T47D (cell line): ENCODE results near the gene LCNL1.

Experiments
- DNase-seq, 2 experiments: peaks; one replicate each; pipeline versions ENCODE4 v3.0.0 to v3.0.0-alpha.2; 2011 to 2012; ENCODE audit warnings: low read depth in 1 of 2, low spot score in 1 of 2
- JUND ChIP-seq: IDR thresholded peaks from 2 replicates; pipeline ENCODE4 v1.6.1; 2012; ENCODE audit warnings: low read depth
- in situ Hi-C: cut with HindIII; loops from 2 replicates; pipeline ENCODE4 v1.10.0; 2016; ENCODE audit warnings: low sequenced_read_pairs, low pct_unique_long_range_greater_than_20kb

LCNL1 gene

DNA sequence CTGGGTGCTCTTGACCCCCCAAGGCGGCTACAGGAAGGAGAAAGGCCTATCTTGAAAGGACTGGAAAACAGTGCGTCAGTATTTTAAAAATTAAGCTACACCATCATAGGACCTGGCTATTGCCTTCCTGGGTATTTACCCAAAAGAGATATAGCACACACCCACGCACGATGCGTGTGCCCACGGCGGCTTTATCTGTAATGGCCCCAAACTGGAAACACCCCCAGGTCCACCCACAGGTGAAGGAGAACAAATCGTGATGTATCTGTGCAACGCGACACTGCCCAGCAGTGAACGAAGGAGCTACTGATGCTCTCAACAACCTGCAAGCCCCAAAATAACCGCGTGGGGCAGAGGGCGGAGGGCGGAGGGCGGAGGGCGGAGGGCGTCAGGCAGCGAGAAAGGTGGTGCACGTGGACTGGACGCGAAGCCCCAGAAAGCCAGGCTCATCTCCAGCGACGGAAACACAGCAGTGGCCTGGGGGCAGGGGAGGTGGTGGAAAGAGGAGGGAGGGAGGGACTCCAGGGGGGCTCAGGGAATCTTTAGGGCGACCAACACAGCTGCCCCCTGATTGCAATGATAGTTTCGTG is 17.9 kb upstream of the LCNL1 start:
- in situ Hi-C loops: no loop called here
- no peak for TF ChIP-seq JUND

DNA sequence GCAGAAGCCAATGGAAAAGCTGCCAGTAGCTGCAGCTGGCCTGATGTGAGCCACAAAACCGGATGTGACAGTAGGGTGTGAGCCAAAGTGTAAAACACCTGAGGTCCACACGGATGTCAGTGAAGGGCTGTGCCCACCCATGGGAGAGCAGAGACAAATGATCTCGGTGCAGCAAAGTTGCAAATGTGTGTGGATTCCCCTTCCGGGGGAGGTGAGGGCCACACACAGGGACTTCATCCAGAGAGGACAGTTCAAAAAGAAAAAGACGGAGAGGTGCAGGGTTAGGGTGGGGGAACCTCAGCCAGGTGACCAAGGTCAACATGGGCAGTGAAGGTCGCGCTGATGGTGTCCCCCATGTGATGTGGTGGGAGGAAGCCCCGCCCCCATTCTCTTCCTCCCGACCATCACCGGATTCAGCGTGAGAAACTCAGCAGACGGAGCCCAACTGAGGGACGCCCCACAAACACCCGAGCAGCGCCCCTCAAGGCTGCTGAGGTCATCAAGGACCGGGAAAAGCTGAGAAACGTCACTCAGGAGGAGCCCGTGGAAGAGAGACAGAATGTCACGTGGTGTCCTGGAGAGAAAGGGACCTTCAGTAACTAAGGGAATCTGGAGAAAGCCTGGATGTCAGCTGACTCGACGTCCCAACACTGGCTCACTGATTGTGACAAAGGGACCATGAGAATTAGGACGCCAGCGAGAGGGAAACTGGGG is 16.9 kb upstream of the LCNL1 start:
- no peak for TF ChIP-seq JUND
- DNase-seq: no peak
- in situ Hi-C loops: no loop called here

More for the DNA sequence above, 17.9 kb upstream of the LCNL1 start:
- no peak for DNase-seq

- no peak for DNase-seq
- in situ Hi-C loops: no loop called here
- TF ChIP-seq JUND: no peak
Measured at GRCh38 chr9:136968333-136969127, 14.3 kb upstream of the LCNL1 start.

DNA sequence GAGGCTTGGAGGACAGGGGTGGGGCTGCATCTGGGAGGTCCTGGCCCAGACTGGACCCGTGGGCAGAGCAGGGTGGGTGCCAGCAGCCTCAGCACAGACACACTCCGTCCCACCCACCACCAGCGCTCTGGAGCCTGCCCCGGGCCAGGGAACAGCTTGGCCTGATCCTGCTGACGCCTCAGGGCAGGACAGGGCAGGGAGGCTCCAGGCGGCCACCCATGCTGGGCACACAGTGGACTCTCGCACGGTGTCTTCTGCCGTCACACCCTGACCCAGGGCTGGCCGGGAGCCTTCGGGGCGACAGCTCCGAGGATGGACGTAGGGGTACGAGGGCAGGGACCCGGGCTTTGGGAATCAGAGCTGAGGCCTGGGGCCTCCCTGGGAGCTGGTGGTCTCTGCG is 13.6 kb upstream of the LCNL1 start:
- no peak for DNase-seq
- in situ Hi-C loops: no loop called here
- no peak for TF ChIP-seq JUND

DNA sequence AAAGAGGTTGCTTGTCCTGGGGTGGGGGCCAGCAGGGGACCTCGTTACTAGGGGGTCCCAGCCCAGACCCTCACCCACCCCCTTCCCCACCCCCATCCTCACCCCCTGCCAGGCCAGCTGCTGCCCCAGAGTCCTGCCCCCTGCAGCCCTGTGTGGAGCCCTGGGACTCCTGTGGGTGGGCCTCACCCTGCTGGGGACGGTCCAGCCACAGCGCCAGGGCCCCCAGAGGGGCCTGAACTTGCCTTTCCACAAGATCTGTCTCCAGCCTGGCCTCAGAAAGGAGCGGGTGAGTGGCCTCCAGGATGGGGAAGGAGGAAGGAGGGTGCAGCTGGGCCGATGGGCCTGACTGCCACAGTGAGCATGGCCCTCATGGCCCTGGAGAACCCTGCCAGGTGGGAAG is 13.0 kb upstream of the LCNL1 start:
- no peak for TF ChIP-seq JUND
- DNase-seq: no peak
- in situ Hi-C loops: no loop called here

DNA sequence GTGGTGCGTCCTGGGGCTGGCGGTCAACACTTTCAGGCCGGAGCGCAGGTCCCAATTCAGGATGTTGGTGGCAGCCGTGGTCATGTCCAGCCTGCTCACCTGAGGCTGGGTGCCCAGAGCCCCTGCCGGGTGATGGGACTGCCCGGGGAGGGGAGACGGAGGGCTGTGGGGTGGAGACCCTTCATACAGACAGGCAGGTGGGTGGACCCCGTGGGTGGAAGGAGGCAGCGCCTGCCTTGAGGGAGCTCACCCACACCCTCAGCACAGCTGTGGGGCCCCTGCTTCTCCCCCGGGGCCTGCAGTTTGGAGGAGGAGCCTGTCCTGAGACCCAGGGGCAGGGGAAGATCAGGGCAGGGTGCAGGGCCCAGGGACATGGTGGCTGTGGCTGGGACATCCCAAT is 12.4 kb upstream of the LCNL1 start:
- DNase-seq: no peak
- TF ChIP-seq JUND: no peak
- in situ Hi-C loops: no loop called here

DNA sequence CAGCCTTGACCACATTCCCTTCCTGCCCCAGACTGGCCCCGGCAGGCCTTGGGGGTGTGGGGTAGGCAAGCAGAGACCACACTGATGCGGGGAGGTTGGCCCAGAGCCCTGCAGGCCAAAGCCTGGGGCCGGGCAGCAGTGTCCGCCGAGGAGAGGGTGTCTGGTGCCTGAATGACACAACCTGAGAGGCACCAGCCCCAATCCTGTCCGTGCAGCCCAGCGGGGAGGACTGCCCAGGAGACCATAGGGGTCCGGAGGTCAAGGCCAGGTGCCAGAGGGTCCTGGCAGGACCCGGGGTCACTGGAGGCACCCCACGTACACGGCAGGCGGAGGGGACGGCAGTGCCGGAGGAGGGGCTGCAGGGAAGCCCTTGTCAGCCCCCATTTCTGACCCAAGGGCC is 11.0 kb upstream of the LCNL1 start:
- in situ Hi-C loops: no loop called here
- DNase-seq: peak in 1 of 2 experiments; percentile 71
- TF ChIP-seq JUND: no peak

GRCh38 chr9:136972335-136972734 is 10.5 kb upstream of the LCNL1 start:
- no peak for DNase-seq
- TF ChIP-seq JUND: no peak
- in situ Hi-C loops: no loop called here

DNA sequence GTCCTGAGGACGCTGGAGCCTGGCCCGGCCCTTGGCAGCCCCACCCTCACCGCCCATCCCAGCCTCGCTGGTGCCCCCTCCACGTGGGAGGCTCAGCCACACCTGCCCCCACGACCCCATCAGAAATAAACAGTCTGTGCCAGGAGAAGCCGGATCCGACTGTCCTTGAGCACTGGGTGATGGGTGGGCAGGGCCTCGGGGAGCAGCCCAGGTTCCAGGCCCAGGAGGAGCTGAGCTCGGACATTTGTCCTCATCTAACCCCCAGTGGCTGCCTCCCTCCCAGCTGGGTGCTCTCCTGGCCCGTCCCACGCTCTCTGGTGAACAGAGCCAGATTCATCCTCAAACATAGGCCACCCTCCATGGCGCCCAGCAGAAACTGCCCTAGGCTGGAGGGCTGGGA is 10.1 kb upstream of the LCNL1 start:
- in situ Hi-C loops: no loop called here
- no peak for TF ChIP-seq JUND
- no peak for DNase-seq

GRCh38 chr9:136973618-136974617 is 8.9 kb upstream of the LCNL1 start:
- no peak for TF ChIP-seq JUND
- in situ Hi-C loops: no loop called here

DNA sequence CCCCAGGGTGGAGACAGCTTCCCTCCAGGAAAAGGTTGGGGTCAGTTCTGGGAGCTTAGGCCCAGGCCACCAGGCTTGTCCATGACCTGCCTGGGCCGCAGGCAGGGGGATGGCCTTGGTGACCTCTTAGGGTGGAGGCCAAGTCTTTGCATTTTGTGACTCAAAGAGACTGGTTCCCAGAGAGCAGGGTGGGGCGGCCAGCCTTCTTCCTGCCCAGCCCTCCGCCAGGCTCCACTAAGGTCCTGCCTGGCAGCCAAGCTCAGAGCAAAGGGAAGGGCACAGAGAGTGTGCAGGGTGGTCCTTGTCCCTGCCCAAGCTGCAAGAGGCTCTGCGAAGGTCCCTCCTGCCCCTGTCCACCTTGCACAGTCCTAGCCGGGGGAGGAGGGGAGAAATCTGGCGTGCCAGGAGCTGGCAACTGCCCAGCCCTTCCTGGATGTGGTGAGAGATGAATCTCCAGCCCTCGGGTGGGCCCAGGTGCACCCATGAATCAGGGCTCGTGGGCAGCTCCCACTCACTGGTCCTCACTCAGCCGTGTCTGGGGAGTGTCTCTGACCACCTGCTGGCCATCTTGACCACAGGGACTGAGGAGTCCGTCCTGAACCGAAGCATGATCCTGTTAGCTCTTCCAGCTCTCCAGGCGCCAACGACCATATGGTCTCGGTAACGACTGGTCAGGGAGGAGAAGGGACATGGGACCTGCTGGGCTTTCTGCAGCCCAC is 7.8 kb upstream of the LCNL1 start:
- in situ Hi-C loops: no loop called here
- DNase-seq: no peak
- no peak for TF ChIP-seq JUND

More at GRCh38 chr9:136973618-136974617, 8.9 kb upstream of the LCNL1 start:
- no peak for DNase-seq
